Subcutaneous adipose tissue (tissue), 4 donors: ENCODE results near the gene CCR1. TPM values are rescaled to one million over a fixed set of nuclear protein-coding genes. Genes with fewer than 3 reads are reported as not detected.

Experiments used
- total RNA-seq, 4 donors: library from RNA; depleted of rRNA; stranded (reverse); fragments of >200 nt; gene quantifications; one replicate each; pipeline ENCODE4 v1.1.0, GENCODE V29; 2016
- TF ChIP-seq, protein P1 (sequence below): fragments of 450-650 bp; IDR thresholded peaks from one replicate; pipeline ENCODE4 v1.5.1; 2016; ENCODE audit warnings: low read depth, mild to moderate bottlenecking, control low read depth, antibody characterized with exemption, moderate library complexity

The CCR1 gene
- total RNA-seq, 4 donors from 2014 or later, result 8.7 to 81.9 (median 20.1) TPM

DNA sequence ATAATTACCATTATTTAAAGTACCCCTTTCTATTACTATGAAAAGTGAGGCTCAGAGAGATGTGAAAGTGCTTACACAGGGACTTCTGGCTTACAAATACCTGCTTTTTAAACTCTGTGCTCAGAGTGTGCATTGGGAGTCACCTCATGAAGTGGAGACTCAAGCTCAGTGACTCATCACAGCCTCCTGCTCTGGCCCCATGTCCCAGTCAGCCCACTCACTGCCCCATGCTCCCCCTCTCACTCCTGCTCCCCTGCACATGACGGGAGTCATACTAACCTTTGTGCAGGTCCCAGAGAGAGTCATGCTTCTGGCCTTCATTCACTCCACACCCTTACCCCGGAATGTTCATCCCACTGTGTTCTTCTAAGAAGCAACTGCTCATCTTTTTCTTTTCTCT lies 20.2 kb downstream of the CCR1 start:
- TF ChIP-seq, protein P1, sequence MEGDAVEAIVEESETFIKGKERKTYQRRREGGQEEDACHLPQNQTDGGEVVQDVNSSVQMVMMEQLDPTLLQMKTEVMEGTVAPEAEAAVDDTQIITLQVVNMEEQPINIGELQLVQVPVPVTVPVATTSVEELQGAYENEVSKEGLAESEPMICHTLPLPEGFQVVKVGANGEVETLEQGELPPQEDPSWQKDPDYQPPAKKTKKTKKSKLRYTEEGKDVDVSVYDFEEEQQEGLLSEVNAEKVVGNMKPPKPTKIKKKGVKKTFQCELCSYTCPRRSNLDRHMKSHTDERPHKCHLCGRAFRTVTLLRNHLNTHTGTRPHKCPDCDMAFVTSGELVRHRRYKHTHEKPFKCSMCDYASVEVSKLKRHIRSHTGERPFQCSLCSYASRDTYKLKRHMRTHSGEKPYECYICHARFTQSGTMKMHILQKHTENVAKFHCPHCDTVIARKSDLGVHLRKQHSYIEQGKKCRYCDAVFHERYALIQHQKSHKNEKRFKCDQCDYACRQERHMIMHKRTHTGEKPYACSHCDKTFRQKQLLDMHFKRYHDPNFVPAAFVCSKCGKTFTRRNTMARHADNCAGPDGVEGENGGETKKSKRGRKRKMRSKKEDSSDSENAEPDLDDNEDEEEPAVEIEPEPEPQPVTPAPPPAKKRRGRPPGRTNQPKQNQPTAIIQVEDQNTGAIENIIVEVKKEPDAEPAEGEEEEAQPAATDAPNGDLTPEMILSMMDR, result no peak

DNA sequence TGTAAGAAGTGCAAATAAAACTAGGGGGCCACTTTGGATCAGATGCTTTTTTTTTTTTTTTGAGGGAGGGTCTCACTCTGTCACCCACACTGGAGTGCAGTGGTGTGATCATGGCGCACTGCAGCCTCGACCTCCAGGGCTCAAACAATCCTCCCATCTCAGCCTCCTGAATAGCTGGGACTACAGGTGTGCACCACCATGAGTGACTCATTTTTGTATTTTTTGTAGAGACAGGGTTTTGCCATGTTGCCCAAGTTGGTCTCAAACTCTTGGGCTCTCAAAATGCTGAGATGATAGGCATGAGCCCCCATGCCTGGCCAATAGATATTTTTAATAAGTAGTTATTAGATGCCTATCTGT lies 20.8 kb downstream of the CCR1 start:
- TF ChIP-seq, protein P1, result no peak

DNA sequence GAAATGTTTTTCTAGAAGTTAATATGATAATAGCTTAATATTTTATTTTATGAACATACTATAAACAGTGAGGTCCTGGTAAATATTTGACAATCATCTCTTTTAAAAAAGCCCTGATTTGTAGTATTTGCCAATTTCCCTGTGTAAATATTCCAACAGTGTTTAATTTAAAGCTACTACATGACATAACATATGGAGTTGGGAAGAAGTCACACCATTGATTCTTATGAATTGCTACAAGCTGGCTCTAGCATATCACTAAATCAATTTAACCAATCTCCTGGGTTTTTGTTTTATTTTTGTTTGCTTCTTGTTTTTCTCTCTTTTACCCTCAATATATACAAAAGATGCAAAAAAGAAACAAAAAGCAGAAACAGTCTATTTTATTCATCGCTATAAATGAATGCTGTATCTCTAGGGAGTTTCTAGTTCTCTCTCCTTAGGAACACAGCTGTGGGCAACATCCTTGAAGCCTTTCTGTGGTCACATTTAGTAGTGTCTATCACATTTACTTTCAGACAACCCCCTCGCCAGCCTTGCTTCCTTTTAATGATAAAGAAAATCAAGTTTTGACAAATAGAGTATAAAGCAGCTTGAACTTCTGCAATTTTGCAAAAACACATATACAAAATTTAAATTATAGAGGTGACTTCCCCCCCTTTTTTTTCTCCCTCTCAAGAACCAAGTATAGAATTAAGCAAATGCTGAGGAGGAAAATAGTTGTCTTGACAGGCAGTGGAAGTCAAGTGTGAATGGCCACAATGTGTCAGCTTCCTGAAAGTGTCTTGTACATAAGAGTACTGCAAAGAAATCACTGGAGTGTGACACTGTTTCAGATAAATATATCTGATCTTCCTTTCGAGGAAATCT lies 21.4 kb downstream of the CCR1 start:
- TF ChIP-seq, protein P1, result no peak

DNA sequence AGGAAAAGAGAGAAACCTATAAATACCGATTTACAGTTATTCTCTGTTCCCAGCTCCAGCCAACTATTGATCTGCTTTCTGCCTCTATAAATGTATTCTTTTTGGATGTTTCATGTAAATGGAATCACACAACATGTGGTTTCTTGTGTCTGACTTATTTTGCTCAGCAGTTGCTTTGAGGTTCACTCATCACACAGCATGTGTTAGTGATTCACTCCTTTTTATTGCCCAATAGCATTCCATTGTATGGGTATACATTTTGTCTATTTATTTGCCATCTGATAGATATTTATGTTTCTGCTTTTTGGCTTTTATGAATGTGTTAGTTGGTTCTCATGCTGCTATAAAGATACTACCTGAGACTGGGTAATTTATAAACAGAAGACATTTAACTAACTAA lies 23.6 kb downstream of the CCR1 start:
- TF ChIP-seq, protein P1, result no peak

DNA sequence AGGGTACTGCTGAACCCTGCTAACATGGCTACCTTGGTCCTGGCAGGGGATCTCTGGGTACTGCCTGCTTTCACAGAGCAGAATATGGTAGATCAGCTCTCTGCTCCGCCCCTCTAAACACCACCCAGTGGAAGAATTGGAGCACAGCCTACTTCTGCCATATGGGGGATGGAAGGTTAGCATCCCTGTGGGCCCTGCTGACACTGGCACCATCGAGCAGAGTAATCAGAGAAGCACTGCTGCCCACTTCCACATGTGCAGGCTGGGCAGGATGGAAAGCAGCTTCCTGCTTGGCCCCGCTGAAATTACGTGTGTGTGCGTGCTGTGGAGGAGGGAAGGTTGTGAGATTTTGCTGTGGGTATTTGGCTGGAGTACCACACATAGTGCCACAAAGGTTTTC lies 24.8 kb downstream of the CCR1 start:
- TF ChIP-seq, protein P1, result no peak

DNA sequence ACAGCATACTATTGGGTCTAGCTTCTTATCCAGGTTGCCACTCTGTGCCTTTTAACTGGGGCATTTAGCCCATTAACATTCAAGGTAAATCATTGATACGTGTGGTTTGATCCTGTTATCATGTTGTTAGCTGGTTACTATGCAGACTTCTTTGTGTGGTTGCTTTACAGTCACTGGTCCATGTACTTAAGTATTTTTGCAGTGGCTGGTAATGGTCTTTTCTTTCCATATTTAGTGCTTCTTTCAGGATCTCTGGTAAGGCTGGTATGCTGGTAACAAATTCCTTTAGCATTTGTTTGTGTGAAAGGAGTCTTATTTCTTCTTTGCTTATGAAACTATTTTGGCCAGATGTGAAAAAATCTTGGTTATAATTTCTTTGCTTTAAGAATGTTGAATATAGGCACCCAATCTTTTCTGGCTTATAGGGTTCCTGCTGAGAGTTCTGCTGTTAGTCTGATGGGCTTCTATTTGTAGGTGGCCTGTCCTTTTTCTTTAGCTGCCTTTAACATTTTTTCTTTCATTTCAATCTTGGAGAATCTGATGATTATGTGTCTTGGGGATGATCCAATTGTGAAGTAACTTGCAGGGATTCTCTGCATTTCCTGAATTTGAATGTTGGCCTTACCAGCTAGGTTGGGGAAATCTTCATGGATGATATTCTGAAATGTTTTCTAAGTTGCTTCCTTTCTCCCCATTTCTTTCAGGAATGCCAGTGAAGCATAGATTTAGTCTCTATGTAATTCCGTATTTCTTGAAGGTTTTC lies 39.3 kb downstream of the CCR1 start:
- TF ChIP-seq, protein P1, result no peak

DNA sequence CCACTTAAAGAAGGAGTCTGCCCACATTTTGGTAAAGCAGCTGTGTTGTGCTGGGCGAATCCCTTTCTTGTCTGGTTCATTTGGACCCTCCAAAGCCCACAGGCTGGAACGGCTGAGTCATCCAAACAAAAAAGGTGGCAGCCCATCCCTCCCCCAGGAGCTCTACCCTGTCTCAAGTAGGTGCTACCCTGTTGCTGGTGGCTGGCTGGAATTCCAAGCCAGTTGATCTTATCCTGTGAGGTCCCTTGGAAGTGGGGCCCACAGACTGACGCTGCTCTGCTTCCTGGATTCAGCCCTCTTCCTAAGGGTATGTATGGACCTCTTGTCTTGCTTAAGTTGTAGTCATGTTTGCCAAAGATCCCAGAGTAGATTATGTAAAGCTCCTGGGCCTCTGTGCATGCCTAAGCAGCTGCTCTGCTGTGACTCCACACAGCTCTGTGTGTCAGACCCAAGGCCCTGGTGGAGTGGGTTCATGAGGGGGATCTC lies 44.5 kb downstream of the CCR1 start:
- TF ChIP-seq, protein P1, result no peak
